Uterus (tissue), 2 donors: Measurements from ENCODE around the gene GARIN1A.
"Not testable (repeated sequence)": the region's sequence is repeated elsewhere in the genome, so short reads cannot be mapped to it uniquely, and the experiment has no call there.

ENCODE experiments used
- POLR2A ChIP-seq, 2 donors: fragments of 450-650 bp; IDR thresholded peaks; one replicate each; pipeline ENCODE4 v1.6.1; 2016; ENCODE audit warnings: antibody characterized with exemption in 2 of 2, mild to moderate bottlenecking in 1 of 2, moderate library complexity in 1 of 2
- TF ChIP-seq, protein P1 (sequence below), 4 experiments: fragments of 200-600 bp in 2 of 4; fragments of 450-650 bp in 2 of 4; sonication (generic) in 2 of 4; IDR thresholded peaks; one replicate each; pipeline ENCODE4 v1.5.1; 2016 to 2019; ENCODE audit warnings: antibody characterized with exemption in 4 of 4, mild to moderate bottlenecking in 2 of 4, moderate library complexity in 1 of 4

DNA sequence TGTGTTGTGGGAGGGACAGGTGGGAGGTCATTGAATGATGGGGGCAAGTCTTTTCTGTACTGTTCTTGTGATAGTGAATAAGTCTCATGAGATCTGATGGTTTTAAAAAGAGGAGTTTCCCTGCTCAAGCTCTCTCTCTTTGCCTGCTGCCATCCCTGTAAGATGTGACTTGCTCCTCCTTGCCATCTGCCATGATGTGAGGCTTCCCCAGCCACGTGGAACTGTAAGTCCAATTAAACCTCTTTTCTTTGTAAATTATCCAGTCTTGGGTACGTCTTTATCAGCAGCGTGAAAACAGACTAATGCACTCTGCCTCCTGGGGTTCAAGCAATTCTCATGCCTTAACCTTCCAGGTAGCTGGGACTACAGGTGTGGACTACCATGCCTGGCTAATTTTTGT, 8.9 kb upstream of the GARIN1A start:
- TF ChIP-seq, protein P1, sequence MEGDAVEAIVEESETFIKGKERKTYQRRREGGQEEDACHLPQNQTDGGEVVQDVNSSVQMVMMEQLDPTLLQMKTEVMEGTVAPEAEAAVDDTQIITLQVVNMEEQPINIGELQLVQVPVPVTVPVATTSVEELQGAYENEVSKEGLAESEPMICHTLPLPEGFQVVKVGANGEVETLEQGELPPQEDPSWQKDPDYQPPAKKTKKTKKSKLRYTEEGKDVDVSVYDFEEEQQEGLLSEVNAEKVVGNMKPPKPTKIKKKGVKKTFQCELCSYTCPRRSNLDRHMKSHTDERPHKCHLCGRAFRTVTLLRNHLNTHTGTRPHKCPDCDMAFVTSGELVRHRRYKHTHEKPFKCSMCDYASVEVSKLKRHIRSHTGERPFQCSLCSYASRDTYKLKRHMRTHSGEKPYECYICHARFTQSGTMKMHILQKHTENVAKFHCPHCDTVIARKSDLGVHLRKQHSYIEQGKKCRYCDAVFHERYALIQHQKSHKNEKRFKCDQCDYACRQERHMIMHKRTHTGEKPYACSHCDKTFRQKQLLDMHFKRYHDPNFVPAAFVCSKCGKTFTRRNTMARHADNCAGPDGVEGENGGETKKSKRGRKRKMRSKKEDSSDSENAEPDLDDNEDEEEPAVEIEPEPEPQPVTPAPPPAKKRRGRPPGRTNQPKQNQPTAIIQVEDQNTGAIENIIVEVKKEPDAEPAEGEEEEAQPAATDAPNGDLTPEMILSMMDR (IDR thresholded peaks at IDR 0.05), result not testable (repeated sequence)
- TF ChIP-seq POLR2A (IDR thresholded peaks at IDR 0.05), result not testable (repeated sequence)
